Anterior cingulate cortex (tissue), 58 donors: Measurements from ENCODE around the gene NQO2.

Source experiments
- DNase-seq, 58 donors: peaks; one replicate each; lab custom pipeline; 2025; lab: John Stamatoyannopoulos, UW

NQO2 gene, protein sequence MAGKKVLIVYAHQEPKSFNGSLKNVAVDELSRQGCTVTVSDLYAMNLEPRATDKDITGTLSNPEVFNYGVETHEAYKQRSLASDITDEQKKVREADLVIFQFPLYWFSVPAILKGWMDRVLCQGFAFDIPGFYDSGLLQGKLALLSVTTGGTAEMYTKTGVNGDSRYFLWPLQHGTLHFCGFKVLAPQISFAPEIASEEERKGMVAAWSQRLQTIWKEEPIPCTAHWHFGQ

DNA sequence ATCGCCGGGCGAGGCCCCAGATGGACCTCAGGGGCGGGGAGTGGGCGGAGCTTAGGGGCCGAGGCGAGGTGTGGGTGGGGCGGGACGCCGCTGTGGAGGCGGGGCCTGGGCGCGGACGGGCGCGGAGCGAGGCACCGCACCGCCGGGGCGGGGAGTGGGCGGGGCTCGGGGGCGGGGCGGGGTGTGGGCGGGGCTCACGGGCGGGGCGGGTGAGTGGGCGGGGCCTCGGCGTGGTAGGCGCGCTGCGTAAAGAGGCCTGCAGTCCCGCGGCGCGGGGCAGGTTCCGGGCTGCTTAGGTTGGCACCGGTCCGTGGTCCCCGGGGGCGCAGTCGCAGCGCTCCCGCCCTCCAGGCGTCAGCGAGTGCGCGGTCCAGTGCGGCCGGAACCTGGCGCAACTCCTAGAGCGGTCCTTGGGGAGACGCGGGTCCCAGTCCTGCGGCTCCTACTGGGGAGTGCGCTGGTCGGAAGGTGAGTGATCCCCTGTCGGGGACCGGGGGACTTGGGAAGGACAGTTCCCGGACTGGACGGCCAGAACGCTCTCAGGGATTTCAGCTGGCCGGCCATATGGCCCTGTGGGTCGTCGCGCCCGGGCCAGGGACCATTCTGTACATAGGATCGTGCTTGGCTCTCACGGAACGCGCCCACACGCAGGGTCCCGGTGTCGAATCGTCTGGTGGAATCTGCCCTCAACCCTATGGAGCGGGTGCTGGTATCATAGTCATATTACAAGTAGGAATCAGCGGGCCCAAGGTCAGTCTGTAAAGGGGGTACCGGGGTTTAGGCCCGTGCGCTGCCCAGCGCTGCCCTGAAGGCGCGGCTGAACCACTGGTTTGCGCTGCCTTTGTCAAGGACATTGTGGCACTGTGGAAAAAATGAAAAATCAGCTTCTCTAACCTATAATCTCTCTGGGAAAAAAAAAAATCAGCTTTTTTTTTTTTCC is at the start of gene NQO2:
Gene NQO2, plus strand, starts transcription at position 277 of the 940 bp plus-strand sequence. CDS start 6,659 bp downstream, outside the sequence.
- DNase-seq: peak in 56 of 58 donors; percentile 21 to 92 (median 86)

DNA sequence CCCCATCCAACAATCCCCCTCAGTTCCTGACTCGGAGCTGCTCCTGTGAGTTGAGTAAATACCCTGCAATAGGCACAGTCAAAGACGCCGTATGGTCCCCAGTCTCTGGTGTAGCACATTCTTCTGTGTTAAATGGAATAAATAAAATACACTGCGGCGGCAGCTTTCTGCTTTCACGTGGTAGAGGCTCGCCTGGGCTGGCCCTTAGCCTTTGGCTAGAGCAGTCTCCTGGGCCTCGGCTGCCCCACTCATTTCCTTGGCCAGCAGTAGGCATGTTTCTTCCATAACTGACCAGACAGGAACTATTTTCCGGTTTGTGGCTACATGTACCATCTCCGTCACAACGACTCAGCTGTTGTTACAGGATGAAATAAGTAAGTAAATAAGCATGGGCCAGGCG is 49.0 kb upstream of the NQO2 start:
- DNase-seq: no peak

DNA sequence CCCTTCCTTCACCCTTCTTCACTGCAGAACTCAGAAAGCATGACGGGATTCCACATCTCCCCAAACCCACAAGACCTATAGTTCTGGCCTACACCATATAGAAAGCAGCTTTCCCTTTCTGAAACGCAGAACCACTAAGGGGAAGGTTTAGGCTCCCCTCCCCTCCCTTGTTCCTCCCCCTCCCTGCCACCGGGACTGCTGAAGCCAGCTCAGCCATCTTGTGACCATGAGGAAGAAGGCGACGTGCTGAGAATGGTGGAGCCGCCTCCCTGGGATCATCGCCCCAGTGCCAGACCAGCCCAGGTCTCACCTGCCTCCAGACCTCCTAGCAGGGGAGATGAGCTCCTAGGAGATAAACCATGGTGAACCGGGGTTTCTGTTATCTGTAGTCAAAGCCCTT is 48.0 kb upstream of the NQO2 start:
- DNase-seq: peak in 5 of 58 donors; percentile 15 to 34 (median 23)

DNA sequence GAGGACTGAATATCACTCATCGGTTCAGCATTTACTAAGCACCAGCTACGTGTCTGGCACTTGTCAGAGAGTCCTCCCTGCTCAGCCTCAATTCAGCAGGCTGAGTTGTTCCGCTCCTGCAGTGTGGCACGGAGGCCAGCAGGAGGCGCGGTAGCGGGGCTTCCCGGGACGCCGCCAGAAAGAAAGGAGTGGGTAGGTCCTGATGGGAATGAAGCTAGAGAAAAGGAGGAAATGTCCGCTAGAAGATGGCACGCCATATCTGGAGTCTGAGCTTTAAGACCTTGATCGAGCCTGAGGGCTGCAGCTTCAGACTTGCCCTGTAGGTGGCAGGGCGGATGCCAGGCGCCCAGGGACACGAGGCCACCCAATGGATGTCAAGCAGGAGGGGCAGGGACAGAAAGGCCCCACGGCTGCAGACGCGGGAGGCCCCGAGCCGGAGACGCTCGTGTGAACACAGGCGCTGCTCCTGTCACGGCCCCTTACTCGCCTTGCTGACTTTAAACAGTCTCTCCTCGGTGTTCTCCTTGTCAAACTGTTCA is 47.1 kb upstream of the NQO2 start:
- DNase-seq: peak in 52 of 58 donors; percentile 11 to 84 (median 57)

- no peak for DNase-seq
Measured at GRCh38 chr6:2953098-2953497, 46.6 kb upstream of the NQO2 start.

GRCh38 chr6:2956930-2957685 is 42.6 kb upstream of the NQO2 start:
- DNase-seq: no peak

DNA sequence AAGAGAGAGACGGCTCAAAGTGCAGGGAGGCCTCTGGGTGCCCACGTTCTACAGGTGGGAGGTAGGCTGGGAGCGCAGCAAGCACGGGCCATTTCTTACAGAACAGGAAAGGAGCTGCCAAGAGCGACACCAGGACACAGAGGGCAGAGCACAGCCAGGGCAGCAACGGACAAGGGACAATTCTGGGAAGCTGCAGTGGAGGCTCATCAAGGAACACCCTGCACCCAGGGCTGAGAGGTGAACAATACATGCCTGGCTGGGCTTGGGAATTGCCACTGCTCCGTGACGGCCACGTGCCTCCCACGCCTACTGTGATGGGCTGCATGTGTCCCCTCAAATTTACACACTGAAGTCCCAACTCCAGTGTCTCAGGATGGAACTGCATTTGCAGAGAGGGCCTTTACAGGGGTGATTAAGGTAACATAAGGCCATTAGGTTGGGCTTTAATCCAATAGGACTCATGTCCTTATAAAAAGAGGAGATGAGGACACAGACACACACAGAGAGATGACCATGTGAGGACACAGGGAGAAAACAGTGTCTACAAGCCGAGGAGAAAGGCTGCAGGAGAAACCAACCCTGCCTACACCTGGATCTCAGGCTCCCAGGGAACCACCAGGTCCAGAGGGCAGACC is 41.9 kb upstream of the NQO2 start:
- DNase-seq: no peak

GRCh38 chr6:2958331-2958711 is 41.4 kb upstream of the NQO2 start:
- DNase-seq: peak in 6 of 58 donors; percentile 14 to 29 (median 22)

GRCh38 chr6:2958776-2959175 is 40.9 kb upstream of the NQO2 start:
- DNase-seq: no peak

DNA sequence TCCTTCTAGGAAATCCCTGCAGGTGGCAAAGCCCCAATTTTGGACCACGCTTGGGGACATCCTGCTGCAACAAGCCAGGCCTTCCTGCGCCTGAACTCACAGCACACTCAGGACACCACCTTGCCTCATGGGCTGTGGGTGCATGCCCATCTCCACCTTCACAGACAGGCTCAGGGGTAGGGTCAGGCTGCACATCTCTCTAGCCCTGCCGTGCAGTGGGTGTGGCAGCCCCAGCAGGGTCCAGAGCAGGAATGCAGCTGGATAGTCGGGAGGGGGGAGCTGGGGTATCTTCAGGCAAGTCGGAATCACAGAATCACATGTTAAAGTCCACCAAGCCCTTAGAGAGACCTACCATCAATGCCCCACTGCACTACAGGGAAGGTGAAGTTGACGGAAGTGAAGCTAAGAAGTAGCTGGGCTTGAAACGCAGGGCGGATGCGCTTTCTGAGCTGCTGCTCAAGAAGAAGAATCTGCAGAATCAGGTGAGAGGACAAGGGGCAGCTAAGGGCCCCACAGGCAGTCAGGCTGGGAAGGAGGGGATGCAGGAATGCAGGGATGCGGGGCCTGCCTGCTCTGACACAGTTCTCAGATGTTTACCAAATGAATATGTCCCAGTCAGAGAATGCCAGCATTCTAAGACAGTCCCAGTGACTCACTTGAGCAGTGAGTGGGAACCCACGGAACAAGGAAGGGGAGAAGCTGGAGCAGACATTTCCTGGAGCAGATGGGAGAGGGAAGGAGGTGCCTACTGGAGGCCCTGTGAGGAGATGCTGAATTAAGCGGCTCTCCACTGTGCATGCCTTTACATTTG is 39.6 kb upstream of the NQO2 start:
- peak in 12 of 58 donors; percentile 4 to 61 (median 26) for DNase-seq

DNA sequence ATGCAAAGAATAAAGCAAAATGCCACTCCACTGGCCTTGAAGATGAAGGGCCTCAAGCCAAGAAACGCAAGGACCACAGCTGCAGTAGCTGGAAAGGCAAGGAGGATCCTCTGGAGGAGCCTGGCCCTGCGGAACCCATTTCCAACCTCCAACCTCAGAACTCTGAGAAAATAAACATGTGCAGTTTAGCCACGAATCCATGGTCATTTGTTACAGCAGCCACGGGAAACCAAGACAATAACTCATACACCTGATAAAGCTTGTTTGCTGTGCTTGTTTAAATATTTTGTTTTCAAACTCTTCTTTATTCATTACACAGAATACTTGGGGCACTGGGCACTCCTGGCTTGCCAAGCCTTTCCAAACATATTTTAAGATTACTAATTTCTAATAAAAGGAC is 38.8 kb upstream of the NQO2 start:
- no peak for DNase-seq

DNA sequence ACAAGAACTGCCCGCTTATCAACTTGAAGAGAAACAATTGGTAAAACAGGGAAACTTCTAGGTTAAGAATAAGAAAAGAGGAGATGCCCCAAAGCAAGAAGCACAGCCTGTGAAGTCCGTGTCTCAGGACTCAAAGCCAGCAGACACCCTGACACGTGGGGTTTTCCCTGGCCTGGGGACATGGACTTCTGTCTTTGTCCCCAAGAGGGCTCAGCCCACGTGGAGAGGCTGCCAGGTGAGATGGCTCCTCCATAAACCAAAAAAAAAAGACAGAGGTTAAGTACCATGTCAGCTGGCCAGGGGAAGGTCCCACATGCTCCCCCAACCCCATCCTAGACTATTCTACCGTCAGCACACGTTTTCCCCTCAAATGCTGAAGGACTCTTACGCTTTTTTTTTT is 38.2 kb upstream of the NQO2 start:
- no peak for DNase-seq

GRCh38 chr6:2962004-2962403 is 37.7 kb upstream of the NQO2 start:
- DNase-seq: no peak

- DNase-seq: no peak
Measured at GRCh38 chr6:2962636-2963035, 37.1 kb upstream of the NQO2 start.

DNA sequence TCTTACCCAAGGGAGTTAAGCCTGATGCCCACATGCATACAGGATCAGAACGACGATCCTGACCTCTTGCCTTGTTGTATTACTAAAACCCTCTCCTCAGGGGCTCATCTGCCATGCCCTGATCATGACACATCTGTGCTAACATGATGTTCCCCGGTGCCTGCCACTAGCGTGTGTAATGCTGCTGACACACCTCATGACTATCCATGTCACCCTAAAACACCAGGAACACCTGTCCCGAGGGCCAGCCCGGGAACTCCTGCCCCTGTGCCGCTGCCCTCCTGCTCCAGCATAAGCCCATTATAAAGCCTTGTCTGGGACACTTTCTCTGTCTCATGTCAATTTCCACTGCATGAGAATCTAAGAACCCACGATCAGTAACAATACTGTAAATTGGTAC is 35.9 kb upstream of the NQO2 start:
- DNase-seq: no peak

GRCh38 chr6:2964793-2965505 is 34.7 kb upstream of the NQO2 start:
- no peak for DNase-seq

DNA sequence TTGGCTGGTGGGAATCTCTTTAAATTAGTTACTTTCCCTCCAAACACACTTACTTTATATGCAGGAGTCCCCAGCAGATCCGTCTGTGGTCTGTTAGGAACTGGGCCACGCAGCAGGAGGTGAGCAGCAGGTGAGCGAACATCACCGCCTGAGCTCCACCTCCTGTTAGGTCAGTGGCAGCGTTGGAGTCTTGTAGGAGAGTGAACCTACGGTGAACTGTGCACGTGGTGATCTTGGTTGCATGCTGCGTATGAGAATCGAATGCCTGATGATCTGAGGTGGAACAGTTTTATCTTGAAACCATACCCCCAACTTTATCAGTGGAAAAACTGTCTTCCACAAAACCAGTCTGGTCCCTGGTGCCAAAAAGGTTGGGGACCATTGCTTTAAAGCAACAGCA is 33.3 kb upstream of the NQO2 start:
- no peak for DNase-seq

DNA sequence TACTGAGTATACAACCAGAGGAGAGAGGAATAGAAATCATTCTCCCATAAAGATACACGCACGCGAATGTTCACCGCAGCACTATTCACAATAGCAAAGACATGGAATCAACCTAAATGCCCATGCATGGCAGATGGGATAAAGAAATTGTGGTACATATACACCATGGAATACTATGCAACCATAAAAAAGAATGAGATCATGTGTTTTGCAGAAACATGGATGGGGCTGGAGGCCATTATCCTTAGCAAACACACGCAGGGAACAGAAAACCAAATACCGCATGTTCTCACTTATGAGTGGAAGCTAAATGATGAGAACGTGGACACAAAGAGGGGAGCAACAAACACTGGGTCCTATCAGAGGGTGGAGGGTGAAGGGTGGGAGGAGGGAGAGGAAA is 31.8 kb upstream of the NQO2 start:
- DNase-seq: no peak
